ENCODE data around the gene COL15A1. TPM values are rescaled to one million over a fixed set of nuclear protein-coding genes. Genes with fewer than 3 reads are reported as not detected.

The COL15A1 gene
- total RNA-seq, 2 donors from 2014 or later: 0.11 to 0.82 TPM

DNA sequence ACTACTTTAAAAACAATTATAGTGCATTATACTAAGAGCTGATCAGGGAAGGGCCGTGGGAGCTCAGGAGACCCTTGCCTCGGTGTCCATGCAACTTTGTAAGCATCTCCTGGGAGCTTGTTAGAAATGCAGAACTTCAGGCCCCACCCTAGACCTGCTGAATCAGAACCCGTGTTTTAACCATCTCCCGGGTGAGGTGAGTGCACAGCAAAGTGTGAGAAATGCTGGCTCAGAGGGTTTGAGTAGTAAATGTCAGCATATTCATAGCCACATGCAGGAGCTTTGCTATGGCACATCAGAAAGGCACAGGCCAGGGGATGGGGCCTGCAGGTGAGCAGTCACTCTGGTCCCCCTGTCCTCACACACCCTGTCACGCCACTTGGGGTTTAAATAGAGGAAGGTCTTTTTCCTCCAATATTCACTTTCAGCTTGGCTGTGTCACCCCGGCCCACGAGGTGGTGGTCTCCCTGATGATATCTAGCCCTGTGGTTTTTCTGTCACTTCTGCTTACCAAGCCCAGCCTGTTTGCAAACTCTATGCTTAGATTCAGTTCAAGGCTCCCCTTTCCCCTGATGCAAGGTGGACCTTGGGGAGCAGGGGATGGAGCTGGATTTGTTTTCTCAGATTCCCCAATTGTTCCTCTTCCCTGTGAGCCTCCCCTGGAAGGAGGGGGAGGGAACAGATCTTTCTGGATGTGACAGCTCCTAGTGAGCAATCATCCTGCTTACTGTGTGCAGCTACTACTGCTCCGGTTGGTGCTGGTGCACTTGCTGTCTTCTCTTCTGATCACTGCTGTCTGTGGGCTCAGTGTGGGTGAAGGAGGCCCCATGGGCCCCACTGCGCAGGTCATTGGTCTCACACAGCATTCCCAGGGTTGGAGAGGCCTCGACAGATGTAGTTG lies 109.4 kb downstream of the COL15A1 start:
- Mint-ChIP-seq H3K9me3 (no peaks in the 10 kb centered on the region), H3K4me3 (no peak overlapping the region), H3K27me3 (no peaks in the 10 kb centered on the region), H3K4me1 (peaks cover 46% of the 10 kb centered on the region), H3K27ac (no peak overlapping the region), H3K36me3 (ENCODE audit: low read depth) (no peaks in the 10 kb centered on the region)
- no peak for ATAC-seq (replicated peaks)

DNA sequence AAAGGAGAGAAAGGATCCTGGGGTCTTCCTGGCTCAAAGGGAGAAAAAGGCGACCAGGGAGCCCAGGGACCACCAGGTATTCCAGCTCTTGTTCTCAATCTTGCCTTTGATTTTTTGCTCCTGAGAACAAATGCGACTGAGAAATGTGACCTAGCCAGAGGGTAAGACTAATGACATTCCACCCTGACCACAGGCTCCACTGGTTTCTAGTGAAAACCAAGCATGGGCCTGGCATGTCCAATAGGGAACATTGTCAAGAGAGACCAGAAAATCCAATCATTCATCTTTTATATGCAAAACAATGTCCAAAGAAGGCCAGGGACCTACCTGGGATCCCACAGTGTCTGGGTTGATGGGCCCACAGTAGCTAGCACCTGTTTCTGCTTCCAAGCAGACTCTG lies 110.9 kb downstream of the COL15A1 start:
- H3K4me1 Mint-ChIP-seq: peaks cover 59% of the 10 kb centered on the region
- no peaks in the 10 kb centered on the region for H3K36me3 Mint-ChIP-seq (ENCODE audit: low read depth)
- H3K9me3 Mint-ChIP-seq: no peaks in the 10 kb centered on the region
- no peak for ATAC-seq (replicated peaks)
- H3K4me3 Mint-ChIP-seq: no peak overlapping the region
- no peaks in the 10 kb centered on the region for H3K27me3 Mint-ChIP-seq
- H3K27ac Mint-ChIP-seq: no peak overlapping the region

DNA sequence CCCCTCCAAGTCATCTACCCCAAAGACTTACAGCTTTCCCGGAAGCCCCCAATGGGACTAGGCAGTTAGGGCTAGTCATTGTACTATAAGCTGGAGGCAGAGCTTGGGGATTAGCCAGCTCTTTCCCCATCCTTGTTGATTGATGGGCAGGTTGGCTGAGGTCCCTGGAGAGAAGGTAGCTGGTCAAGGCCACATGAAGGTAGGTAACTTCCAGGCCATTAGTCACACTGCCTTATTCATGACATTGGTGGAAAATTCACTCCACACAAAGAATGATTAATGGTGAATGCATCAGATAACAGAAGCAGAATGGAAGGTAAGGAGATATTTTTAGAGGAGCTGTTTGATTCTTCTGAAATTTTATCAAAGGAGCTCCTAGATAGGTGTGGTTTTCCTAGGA lies 111.7 kb downstream of the COL15A1 start:
- peak overlapping the region; percentile 75 for H3K27ac Mint-ChIP-seq
- H3K4me1 Mint-ChIP-seq: peaks cover 59% of the 10 kb centered on the region
- no peaks in the 10 kb centered on the region for H3K27me3 Mint-ChIP-seq
- H3K36me3 Mint-ChIP-seq (ENCODE audit: low read depth): no peaks in the 10 kb centered on the region
- H3K9me3 Mint-ChIP-seq: no peaks in the 10 kb centered on the region
- H3K4me3 Mint-ChIP-seq: peak overlapping the region; percentile 44
- peak; percentile 37 for ATAC-seq (replicated peaks)

DNA sequence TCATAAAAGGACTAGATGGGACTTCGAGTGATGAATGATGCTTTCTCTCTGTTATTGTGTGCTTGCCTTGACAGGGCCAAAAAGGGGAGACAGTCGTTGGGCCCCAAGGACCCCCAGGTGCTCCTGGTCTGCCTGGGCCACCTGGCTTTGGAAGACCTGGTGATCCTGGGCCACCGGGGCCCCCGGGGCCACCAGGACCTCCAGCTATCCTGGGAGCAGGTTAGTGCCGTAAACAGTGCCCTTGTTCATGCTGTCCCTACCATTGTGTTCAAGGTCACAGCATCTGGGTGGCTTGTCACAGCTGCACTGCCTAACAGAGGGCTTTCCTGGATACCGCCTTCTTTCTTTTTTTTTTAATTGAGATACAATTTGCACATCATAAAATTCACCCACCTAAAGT lies 112.5 kb downstream of the COL15A1 start:
- Mint-ChIP-seq H3K9me3 (no peaks in the 10 kb centered on the region), H3K4me1 (peaks cover 59% of the 10 kb centered on the region), H3K36me3 (ENCODE audit: low read depth) (no peaks in the 10 kb centered on the region), H3K27ac (peak overlapping the region; percentile 11), H3K4me3 (peak overlapping the region; percentile 73), H3K27me3 (no peaks in the 10 kb centered on the region)
- no peak for ATAC-seq (replicated peaks)

DNA sequence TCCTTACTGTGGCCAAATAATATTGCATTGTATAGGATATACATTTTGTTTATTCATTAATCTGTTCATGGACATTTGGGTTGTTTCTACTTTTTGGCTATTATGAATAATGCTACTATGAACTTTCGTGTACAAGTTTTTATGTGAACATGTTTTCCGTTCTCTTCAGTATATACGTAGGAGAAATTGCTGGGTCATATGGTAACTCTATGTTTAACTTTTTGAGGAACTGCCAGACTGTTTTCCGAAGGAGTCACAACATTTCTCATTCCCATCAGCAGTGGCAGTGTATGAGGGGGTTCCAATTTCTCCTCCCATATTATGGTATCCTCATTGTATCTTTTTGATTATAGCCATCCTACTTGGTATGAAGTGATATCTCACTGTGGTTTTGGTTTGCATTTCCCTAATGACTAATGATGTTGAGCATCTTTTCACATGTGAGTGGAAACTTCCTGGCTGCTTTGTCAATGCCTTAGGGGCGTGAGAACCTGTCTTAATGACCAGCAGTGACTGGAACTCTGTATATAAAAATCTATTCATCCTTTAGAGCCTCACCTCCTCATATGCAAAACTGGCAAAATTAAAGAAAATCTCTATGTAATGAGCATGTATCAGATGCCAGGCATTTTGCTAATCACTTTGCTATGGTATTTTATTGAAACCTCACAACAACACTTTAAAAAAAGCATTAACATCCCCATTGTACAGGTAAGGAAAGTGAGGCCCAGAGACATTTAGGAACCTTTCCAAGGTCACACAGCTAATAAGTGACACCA lies 113.4 kb downstream of the COL15A1 start:
- peak overlapping the region; percentile 55 for H3K27ac Mint-ChIP-seq
- peak; percentile 68 for ATAC-seq (replicated peaks)
- peaks cover 59% of the 10 kb centered on the region for H3K4me1 Mint-ChIP-seq
- H3K4me3 Mint-ChIP-seq: peak overlapping the region; percentile 73
- no peaks in the 10 kb centered on the region for H3K27me3 Mint-ChIP-seq
- no peaks in the 10 kb centered on the region for H3K36me3 Mint-ChIP-seq (ENCODE audit: low read depth)
- H3K9me3 Mint-ChIP-seq: no peaks in the 10 kb centered on the region

DNA sequence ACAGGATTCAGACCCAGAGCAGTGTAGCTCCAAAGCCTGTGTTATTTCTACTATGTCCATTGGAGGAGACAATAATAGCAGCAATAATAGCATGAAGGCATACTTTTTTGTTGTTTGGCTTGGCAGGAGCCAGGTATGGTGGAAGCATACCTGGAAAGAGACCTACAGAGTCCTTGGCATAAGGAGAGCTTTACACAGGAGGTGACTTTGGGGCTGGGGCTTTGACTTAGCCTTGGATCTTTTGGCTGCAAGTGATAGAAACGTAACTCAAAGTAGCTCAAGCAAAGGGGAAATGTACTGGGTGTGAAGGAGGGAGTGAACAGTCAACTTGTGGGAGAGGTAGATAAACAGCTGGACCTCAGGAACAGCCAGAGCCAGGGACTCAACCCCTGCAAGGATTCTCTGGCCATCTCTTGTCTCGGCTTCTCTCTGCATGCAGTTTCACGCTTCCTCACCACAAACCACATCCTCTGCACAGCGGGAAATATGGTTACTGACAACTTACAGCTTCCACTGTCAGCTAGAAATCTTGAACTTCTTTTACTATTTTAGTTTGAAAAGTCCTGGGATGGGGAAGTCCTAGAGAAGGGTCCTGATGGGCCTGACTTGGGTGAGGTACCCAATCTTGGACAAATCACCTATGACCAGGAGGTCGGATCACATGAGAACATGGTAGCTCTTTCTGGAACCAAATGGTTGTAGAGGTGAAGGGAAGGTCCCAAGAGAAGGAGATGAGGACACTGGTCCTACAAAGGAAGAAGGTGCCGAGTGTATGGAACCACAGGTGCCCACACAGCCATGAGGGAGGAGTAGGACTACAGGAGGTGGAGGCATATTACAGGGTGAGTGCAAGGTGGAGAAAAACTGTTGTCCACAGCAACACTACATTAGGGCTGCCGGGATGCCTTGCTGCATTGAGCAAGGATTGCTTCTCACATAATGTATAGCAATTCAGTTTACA lies 114.2 kb downstream of the COL15A1 start:
- Mint-ChIP-seq H3K27me3 (no peaks in the 10 kb centered on the region), H3K9me3 (no peaks in the 10 kb centered on the region), H3K4me1 (peaks cover 53% of the 10 kb centered on the region), H3K4me3 (peak overlapping the region; percentile 73), H3K27ac (peak overlapping the region; percentile 55), H3K36me3 (ENCODE audit: low read depth) (no peaks in the 10 kb centered on the region)
- ATAC-seq (replicated peaks): peak; percentile 70

DNA sequence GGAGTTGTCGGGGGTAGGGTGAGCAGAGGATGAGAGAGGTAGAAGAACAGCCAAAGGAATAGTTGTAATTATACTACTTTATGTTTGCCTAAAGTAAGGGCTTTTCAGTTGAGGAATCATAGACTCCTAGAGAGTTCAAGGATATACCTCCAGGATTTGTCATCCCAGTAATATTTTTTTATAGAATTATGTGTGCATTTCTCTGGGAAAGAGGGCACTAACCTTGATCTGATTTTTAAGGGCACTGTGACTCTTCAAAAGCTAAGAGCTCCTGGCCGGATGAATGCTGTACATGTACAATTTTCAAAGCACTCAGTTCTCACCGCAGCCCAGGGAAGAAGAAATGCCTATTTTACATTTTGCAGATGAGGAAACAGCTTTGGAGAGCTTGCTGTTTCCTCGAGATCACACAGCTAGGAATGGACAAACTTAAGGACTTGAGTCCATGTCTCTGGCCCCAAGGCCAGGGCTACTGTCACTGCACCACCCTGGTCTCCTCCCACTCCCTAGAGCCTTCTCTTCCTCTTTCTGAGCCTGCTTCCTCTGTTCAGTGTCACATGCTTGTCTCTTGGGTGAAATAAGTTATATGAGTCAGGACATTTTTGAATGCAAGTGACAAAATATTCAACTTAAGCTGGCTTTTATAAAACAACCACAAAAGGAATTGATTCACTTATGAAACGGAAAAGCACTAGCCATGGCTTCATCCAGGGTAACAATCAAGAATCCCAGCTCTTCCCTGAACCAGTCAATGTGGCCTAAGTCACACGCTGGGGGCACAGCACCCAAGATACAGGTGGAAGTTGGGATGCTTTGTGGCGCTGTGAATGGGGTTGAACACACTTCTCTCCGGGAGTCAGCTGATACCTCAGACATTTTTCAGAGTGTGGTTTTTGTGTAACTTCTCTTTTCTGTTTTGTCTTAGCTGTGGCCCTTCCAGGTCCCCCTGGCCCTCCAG lies 115.5 kb downstream of the COL15A1 start:
- Mint-ChIP-seq H3K27me3 (no peaks in the 10 kb centered on the region), H3K27ac (peak overlapping the region; percentile 62), H3K4me3 (peak overlapping the region; percentile 73), H3K36me3 (ENCODE audit: low read depth) (no peaks in the 10 kb centered on the region), H3K9me3 (no peaks in the 10 kb centered on the region), H3K4me1 (peaks cover 46% of the 10 kb centered on the region)
- peak; percentile 64 for ATAC-seq (replicated peaks)

DNA sequence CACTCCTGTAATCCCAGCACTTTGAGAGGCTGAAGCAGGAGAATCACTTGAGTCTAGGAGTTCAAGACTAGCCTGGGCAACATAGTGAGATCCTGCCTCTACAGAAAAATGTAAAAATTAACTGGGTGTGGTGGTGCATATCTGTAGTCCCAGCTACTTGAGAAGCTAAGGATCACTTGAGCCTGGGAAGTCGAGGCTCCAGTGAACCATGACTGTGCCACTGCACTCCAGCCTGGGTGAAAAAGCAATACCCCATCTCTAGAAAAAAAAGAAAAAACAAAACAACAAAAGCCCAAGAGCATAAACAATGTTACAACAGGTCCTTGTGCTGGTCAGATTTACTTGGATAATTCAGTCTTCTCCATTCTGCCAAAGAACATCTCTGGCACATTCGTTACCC lies 116.9 kb downstream of the COL15A1 start:
- Mint-ChIP-seq H3K36me3 (ENCODE audit: low read depth) (no peaks in the 10 kb centered on the region), H3K27me3 (no peaks in the 10 kb centered on the region), H3K27ac (no peak overlapping the region), H3K4me3 (no peak overlapping the region), H3K4me1 (peaks cover 40% of the 10 kb centered on the region), H3K9me3 (no peaks in the 10 kb centered on the region)
- ATAC-seq (replicated peaks): no peak

DNA sequence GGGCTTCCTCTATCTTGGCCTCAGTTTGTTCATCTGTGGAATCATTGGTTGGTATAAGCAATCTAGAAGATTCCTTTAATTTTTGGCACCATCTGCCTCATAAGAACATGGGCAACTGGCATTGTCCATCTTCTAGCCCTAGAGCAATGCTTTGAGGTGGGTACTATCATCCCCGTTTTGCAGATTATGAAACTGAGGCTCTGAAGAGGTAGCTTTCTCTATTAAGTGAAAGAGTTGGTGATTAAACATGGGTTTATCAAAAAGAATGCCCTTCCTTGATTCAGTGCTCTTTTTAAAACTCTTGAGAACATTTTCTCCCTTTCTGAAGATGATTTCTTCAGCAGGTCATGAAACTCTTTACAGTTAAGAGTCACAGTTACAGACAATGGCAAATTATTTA lies 118.8 kb downstream of the COL15A1 start:
- no peaks in the 10 kb centered on the region for H3K36me3 Mint-ChIP-seq (ENCODE audit: low read depth)
- no peak for ATAC-seq (replicated peaks)
- no peak overlapping the region for H3K27ac Mint-ChIP-seq
- H3K4me1 Mint-ChIP-seq: peaks cover 23% of the 10 kb centered on the region
- no peaks in the 10 kb centered on the region for H3K27me3 Mint-ChIP-seq
- H3K9me3 Mint-ChIP-seq: no peaks in the 10 kb centered on the region
- no peak overlapping the region for H3K4me3 Mint-ChIP-seq

DNA sequence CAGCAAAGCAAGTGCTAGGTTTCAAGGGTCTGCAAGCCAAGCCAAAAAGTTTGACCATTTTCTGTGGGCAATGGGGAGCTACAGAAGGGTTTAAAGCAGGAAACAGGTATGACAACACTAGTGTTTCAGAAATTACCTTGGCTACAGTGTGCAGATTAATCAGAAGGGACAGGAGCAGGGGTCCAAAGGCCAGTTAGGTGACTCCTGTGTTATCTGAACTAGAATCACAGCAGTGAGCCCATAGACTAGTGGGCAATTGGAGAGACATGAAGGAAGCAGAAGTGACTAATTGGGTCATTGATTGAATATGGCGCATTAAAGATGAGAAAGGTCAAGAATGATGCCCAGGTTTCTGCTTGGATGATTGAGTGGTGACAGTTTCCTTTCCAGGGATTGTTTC lies 119.8 kb downstream of the COL15A1 start:
- Mint-ChIP-seq H3K27ac (no peak overlapping the region), H3K9me3 (no peaks in the 10 kb centered on the region), H3K36me3 (ENCODE audit: low read depth) (no peaks in the 10 kb centered on the region), H3K27me3 (no peaks in the 10 kb centered on the region), H3K4me3 (no peak overlapping the region), H3K4me1 (peaks cover 16% of the 10 kb centered on the region)
- ATAC-seq (replicated peaks): no peak

DNA sequence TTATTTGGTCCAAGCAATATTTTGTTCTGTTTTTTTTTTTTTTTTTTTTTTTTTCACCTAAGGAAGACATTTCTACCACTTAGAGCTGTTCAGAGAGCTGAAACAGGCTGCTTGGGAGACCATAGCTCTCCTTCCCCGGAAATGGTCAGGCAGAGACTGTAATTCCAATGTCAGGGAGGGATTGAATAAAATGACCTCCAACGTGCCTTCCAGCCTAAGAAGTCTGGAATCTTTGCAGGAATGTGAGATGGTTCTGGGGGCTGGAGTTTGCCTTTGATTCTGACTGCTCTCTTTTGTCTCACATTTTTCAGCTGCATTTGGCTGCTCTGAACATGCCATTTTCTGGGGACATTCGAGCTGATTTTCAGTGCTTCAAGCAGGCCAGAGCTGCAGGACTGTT lies 122.9 kb downstream of the COL15A1 start:
- Mint-ChIP-seq H3K36me3 (ENCODE audit: low read depth) (no peaks in the 10 kb centered on the region), H3K4me3 (no peak overlapping the region), H3K27ac (no peak overlapping the region), H3K9me3 (no peaks in the 10 kb centered on the region), H3K27me3 (no peaks in the 10 kb centered on the region), H3K4me1 (peaks cover 16% of the 10 kb centered on the region)
- no peak for ATAC-seq (replicated peaks)

DNA sequence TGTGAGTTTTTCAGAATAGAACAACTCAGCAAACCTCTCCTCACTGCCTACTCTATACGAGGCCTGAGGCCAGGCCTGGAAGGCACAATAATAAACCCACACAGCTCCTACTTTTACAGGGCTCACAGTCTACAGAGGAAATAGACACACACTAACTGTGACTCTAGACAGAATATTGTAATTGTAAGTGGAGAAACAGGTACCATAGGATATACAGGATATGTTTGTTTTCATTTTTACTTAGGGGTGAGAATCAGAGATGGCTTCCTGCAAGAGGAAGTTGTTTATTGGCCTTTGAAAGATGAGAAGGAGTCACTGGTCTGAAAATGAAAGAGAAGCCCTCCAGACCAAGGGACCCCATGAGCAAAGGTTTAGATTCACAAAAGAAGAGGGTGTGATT lies 125.4 kb downstream of the COL15A1 start:
- H3K27ac Mint-ChIP-seq: peak overlapping the region; percentile 9
- H3K9me3 Mint-ChIP-seq: no peaks in the 10 kb centered on the region
- peak overlapping the region; percentile 5 for H3K4me3 Mint-ChIP-seq
- peaks cover 20% of the 10 kb centered on the region for H3K4me1 Mint-ChIP-seq
- no peak for ATAC-seq (replicated peaks)
- H3K27me3 Mint-ChIP-seq: no peaks in the 10 kb centered on the region
- no peaks in the 10 kb centered on the region for H3K36me3 Mint-ChIP-seq (ENCODE audit: low read depth)

DNA sequence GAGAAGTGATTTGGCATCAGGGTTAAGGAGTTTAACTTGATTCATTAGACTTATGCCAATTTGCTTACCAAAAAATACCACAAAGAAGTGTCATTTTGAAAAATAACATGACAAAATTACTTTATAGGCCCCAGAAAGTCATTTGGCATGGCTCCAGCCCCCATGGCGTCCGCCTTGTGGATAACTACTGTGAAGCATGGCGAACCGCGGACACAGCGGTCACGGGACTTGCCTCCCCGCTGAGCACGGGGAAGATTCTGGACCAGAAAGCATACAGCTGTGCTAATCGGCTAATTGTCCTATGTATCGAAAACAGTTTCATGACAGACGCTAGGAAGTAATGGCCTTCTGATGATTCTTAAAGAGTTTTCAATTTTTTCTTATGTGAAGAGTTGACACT lies 125.8 kb downstream of the COL15A1 start:
- Mint-ChIP-seq H3K4me3 (peak overlapping the region; percentile 5), H3K27me3 (no peaks in the 10 kb centered on the region), H3K4me1 (peaks cover 25% of the 10 kb centered on the region), H3K36me3 (ENCODE audit: low read depth) (no peaks in the 10 kb centered on the region), H3K9me3 (no peaks in the 10 kb centered on the region), H3K27ac (peak overlapping the region; percentile 9)
- no peak for ATAC-seq (replicated peaks)
